GM21717 (cell line): Measurements from ENCODE around the gene KCNIP1.

Experiments
- ATAC-seq: cut with Tn5 transposase; IDR thresholded peaks from one replicate; pipeline ENCODE4 v1.9.1; 2021; ENCODE audit warnings: mild to moderate bottlenecking, moderate library complexity; ENCODE audit not compliant: unreplicated experiment

The KCNIP1 gene

GRCh38 chr5:170560938-170561337 is 57.1 kb downstream of the KCNIP1 start:
- no peak for ATAC-seq

- no peak for ATAC-seq
Observed at GRCh38 chr5:170562166-170562874, 58.5 kb downstream of the KCNIP1 start.

- ATAC-seq = no peak
Observed at GRCh38 chr5:170562875-170563228, 59.0 kb downstream of the KCNIP1 start.

DNA sequence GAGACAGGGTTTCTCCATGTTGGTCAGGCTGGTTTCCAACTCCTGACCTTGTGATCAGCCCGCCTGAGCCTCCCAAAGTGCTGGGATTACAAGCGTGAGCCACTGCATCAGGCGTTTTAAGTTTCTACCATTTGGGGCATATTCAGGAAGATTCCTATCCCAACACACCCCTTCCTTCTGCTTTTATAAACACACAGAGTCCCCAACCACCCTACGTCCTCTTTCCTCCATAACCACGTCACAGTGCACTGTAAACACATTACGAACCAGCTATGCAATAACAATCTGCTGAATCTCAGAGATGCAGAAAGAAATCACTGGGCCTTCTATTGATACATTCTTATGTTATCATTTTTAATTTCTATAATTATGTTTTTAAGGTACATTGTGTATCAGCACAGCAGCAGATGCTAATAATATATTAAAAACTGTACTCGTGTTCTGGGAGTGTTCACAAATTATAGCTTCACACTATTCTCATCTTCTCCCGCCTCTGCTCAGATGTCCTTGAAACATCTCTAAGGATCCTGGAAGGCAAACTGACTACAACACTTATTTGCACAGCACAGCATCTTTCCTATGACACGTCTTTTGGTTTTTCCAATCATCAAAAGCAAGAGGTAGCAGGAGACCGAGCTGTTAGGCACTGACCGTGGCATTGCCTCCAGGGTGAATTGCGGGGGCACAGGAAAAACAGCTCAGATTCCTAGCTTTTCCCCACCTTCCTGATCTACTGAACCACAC is 60.2 kb downstream of the KCNIP1 start:
- no peak for ATAC-seq

DNA sequence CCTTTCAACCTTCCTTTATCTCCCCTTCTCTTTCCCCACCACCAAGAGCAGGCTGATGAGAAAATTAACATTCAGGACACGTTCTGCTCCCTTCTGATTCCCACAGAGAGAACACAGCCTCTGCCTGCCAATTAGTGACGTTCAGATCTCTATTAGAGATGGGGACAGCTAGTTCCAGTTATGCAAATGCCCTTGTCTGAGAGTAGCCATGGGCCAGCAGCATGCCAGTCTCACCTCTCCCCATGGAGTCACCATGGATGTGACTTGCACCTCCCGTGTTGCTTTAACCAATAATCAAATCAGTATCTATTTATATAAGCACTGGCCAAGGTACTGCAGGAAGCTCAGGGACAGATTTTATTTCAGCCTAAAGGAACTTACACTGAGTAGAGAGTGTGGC is 61.3 kb downstream of the KCNIP1 start:
- ATAC-seq = no peak

DNA sequence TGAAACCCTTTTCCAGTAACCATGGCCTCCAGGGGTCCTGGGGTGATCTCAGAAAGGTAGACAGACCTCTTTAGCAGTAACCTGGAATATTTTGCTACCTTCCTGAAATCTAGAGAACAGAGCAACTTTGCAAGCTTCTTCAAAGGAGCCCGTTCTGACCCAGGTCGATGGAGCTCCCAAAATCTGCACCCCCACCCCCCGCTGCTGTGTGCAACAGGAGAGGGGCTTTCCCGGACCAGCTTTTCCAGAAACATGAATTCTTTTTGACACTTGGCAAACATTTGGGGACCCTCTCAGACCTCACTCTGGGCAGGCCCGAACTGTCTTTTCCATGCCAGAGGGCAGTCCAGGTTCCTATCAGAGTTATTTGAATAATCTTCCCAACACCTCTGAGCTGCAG is 65.3 kb downstream of the KCNIP1 start:
- no peak for ATAC-seq

DNA sequence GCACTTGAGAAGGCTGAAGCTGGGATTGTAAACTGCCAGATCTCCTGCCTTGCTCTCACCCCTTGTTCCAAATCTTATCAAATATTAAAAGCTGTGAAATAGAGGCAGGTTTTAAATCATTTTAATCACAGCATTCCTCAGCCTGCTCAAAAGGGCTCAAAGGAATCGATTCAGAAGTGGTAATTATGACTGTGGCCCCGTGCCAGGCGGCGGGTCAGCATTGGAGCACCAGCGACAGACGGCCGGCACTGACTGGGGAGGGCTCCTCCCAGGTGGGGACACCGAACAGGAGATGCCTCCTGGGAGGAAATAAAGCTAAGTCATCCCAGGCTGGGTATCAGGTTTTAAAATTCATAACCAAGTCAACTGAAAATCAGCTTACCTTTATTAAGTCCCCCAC is 66.7 kb downstream of the KCNIP1 start:
- no peak for ATAC-seq

GRCh38 chr5:170571281-170571731 is 67.5 kb downstream of the KCNIP1 start:
- ATAC-seq = no peak

DNA sequence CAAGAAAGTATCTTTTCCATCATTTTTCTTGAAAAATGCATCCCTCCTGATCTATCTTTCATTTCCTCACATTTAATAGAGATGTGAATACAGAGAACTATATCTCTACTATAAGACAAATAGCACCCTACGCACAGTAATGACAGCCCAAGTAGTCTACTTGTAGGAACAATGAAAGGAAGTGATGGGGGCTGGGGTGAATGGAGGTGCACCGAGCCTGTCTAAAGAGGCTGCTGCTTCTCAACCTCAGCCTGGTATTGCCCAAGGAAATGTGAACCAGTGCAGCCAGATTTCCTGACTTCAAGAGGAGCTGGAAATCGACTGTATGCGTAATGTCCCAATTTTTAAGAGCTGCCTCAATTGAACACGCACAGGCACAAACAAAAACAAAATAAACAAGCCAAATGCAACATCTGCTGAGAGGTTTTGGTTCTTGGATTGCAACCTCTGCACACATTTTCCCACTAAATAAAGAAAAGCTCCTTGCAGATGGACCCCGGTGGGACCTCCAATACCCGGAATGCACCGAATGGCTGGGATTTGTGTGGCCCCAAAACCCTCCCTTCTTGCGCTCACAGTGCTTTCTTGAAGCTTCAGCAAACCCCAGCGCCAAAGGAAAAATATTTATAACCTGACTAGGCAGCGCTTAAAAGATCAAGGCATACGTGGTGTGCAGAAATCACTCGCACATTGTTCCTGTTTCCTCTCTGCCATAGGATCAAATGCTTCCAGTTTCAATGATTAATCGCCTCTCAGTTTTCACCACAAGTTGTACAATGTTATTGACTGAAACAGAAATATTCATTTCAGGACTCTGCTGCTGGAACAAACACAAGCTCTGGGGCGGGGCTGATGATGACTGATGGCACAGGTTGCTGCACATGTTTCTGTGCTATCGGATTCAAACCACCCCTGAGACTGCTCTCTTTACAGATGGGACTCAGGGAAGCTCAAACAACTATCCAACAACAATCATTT is 68.3 kb downstream of the KCNIP1 start:
- ATAC-seq = peak; percentile 94

DNA sequence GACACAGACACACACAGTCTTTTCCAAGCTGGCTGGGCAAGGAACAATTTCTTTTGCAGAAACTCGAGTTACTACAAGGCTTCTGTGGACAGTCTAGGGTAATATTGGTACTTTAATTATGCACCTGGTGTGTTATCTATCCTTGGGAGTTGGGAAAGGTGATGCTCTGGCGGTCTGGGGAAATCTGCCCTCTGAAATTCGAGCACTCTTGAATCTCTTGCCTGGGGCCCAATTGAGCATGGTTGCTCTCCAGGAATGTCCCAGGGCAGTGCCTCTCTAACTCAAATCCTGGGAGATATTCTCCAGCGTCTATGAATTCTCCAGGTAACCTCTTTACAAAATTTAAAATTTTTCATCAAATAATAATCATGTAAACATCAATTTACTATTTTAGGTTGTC is 69.3 kb downstream of the KCNIP1 start:
- no peak for ATAC-seq

DNA sequence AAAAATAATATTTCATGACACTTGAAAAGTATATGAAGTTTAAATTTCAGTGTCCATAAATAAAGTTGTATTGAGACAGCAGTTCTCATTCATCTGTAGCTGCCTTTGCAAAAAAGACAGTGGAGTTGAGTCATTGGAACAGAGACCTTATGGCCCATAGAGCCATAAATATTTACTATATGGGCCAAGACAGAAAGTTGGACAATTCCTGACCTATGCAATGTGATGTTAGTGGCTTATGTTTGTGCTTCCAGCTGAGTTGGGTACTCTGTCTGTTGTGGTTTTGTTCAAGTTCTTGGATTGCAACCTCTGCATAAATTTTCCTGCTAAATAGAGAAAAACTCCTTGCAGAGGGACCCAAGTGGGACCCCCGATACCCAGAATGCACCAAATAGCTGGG is 69.8 kb downstream of the KCNIP1 start:
- ATAC-seq = no peak

- no peak for ATAC-seq
Observed at GRCh38 chr5:170576602-170577535, 73.0 kb downstream of the KCNIP1 start.

DNA sequence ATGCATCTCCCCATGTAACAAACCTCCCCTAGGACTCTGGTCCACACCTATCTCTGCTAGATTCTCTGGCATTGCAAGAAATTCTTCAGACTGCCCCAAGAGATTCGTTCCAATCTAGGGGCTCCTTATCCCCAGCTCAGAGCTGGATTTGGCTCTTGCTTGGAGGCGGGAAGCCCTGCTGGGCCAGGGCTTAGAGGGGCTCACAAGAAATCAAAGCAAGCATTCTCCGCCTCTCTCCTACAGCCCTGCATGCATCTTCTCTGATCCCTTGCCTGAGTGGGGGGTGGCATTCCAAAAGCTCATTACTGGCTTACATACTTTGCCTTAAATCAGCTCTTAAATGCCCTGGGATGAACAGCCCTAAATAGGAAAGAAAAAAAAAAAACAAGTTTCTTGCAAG is 75.8 kb downstream of the KCNIP1 start:
- ATAC-seq = no peak

DNA sequence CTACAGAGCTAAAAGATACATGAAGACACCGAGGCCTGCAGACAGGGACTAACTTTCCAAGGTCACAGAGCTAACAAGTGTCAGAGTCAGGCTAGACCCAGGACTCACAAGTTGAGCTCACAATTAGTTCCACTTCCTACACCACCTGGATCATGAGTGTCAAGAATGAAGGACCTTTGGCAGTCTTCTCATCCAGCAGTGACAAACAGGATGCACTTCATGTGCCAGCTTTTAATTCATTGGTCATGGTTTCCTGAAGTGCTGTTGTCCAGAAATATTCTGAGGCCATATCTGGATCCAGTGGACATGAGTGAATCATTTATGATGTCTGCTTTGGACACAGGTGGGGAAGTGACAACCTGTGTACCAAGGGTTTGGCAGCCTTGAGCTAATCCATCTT is 77.4 kb downstream of the KCNIP1 start:
- ATAC-seq = no peak

- no peak for ATAC-seq
Observed at GRCh38 chr5:170582644-170583330, 79.0 kb downstream of the KCNIP1 start.

GRCh38 chr5:170584003-170584402 is 80.2 kb downstream of the KCNIP1 start:
- no peak for ATAC-seq

- no peak for ATAC-seq
Observed at GRCh38 chr5:170584450-170585058, 80.7 kb downstream of the KCNIP1 start.

DNA sequence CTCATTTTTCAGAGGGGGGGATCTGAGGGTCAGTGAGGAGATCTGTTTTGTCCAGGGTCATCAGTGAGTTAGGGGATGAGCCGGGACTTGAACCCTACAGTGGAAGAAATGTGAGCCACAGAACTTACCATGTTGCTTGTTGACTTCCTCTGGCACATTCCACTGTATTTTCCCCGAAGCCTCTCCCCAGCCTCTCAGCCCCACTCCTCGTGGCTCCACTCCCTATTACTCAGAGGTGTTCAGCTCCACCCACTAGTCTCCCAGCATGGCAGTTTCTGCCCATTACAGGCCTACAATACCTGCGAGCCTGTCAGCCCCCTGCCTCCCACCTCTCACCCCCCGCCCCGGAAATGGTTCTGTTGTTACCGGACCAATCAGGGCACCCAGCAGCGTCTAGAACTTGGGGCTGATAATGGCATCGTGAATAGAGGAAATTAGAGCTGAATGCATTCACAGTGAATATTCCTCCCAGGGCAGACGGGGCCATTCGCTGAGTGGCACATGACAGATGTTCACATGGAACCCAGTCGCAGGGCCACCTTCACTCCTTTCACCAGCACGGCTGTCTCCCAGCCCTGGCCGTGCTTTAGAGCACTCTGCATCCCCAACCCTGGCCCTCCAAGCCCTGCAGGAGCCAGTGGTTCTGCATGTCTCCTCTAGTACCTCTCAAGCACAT is 81.6 kb downstream of the KCNIP1 start:
- no peak for ATAC-seq

- ATAC-seq = no peak
Observed at GRCh38 chr5:170587808-170588207, 84.0 kb downstream of the KCNIP1 start.
